Kidney (tissue), 14 donors: ENCODE measurements around the gene HOXA13. TPM values are rescaled to one million over a fixed set of nuclear protein-coding genes. Genes with fewer than 3 reads are reported as not detected.

Experiments
- DNase-seq, 5 donors: peaks; one replicate each; pipeline ENCODE4 v3.0.0-alpha.2; 2013 to 2020
- FAIRE-seq: peaks from 2 replicates; lab custom pipeline; 2012; peaks lifted over from hg19 to GRCh38; lab: Jason Lieb, UNC
- H3K27ac ChIP-seq, 2 donors: one replicate each; pipeline ENCODE4 v1.7.0; 2013; ENCODE audit warnings: low read depth in 2 of 2, low read length in 2 of 2, inconsistent platforms in 1 of 2
- H3K27me3 ChIP-seq: one replicate; pipeline ENCODE4 v1.7.1; 2013; ENCODE audit warnings: low read length, inconsistent platforms; ENCODE audit not compliant: control insufficient read depth, insufficient read depth
- H3K36me3 ChIP-seq, 3 donors: one replicate each; pipeline versions ENCODE4 v1.7.0 to v1.7.1; 2013; ENCODE audit warnings: low read length in 3 of 3, control low read depth in 1 of 3, inconsistent platforms in 1 of 3; ENCODE audit not compliant: insufficient read depth in 3 of 3, control insufficient read depth in 2 of 3
- H3K4me1 ChIP-seq, 3 donors: one replicate each; pipeline versions ENCODE4 v1.7.0 to v1.7.1; 2013; ENCODE audit warnings: low read length in 3 of 3, inconsistent platforms in 1 of 3, low read depth in 1 of 3; ENCODE audit not compliant: control insufficient read depth in 2 of 3, insufficient read depth in 2 of 3
- H3K4me3 ChIP-seq, 3 donors: one replicate each; pipeline versions ENCODE4 v1.7.0 to v1.8.1; 2013; ENCODE audit warnings: low read length in 3 of 3, control low read depth in 1 of 3, inconsistent platforms in 1 of 3
- H3K9ac ChIP-seq, 3 donors: one replicate each; pipeline versions ENCODE4 v1.7.0 to v1.7.1; 2013; ENCODE audit warnings: low read length in 3 of 3, control low read depth in 1 of 3, inconsistent platforms in 1 of 3
- H3K9me3 ChIP-seq, 3 donors: one replicate each; pipeline versions ENCODE4 v1.7.0 to v1.7.1; 2013; ENCODE audit warnings: low read length in 3 of 3, control low read depth in 1 of 3, inconsistent platforms in 1 of 3; ENCODE audit not compliant: control insufficient read depth in 2 of 3, insufficient read depth in 1 of 3
- CTCF ChIP-seq: IDR thresholded peaks from 3 replicates; pipeline ENCODE4 v1.5.1; 2012; ENCODE audit warnings: mild to moderate bottlenecking, moderate library complexity, borderline replicate concordance; ENCODE audit not compliant: insufficient read depth; ENCODE audit errors: extremely low read depth
- intact Hi-C: fragments of 100-400 bp; cut with DNase I; formaldehyde crosslinking; loops from one replicate; pipeline ENCODE4 v1.11.1; 2022
- polyA plus RNA-seq: library from polyadenylated mRNA; stranded (reverse); fragments of 350-450 nt; fragmentation: Illumina TruSeq; extraction: RNeasy Lipid Tissue Mini Kit (QIAGEN cat#74804); gene quantifications from one replicate; pipeline ENCODE4 v1.2.3, GENCODE V29; 2014; ENCODE audit warnings: low read depth, low replicate concordance; ENCODE audit not compliant: insufficient read depth
- total RNA-seq: library from RNA; stranded (reverse); fragmentation: NEBNext Ultra II Directional; extraction: Animal tissue kit (Norgen Biotek cat#: 25700); gene quantifications from one replicate; pipeline ENCODE4 v1.2.1, GENCODE V29; 2021
- donor health status: control.
- donor health status: control.
- donor health status: control.
- donor health status: control.
- donor health status: control.
- donor health status: DM: yes; HTN: yes; CAD: no.
- donor health status: Normal renal cell carcinoma (clear cell type).

The HOXA13 gene
- total and polyA plus RNA-seq, 2 donors from 2014 or later, result 0.17 to 0.44 TPM

GRCh38 chr7:27179503-27180430 lies 20.1 kb downstream of the HOXA13 start:
- DNase-seq, result peak; percentile 93 to 97 (median 95)
- H3K4me3 ChIP-seq, result peak overlapping the region; percentile 67 to 86 (median 68)

DNA sequence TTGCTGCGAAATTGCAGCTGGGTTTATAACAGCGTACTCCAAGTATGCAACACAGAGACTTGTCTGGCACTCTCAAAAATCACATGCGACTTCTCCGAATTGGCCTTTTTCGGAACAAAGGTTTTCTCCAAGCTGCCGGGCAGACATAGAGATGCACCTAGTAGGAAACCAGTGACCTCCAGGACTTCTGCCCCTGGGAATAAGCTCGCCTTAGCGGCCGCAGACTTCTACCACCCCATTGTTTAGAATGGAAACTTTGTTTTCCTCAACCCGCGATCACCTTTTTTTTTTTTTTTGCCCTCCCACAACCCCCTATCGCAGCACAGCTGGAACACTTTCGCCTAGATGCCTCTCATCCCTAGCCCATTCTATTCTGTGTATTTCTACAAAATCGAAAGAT lies 20.9 kb downstream of the HOXA13 start:
- intact Hi-C loops, result loop anchor here (10.0 kb wide), 1 partner anchor 1324 kb away; no protein-coding TSS in a partner anchor
- peak overlapping the region; percentile 67 to 86 (median 68) for H3K4me3 ChIP-seq
- DNase-seq, result peak in 2 of 5 donors; percentile 31 to 42

More at GRCh38 chr7:27179503-27180430, 20.1 kb downstream of the HOXA13 start:
- Histone ChIP-seq H3K9ac (peak overlapping the region; percentile 56 to 74 (median 63)), H3K27me3 (no peaks in the 10 kb centered on the region), H3K9me3 (no peaks in the 10 kb centered on the region), H3K36me3 (no peaks in the 10 kb centered on the region), H3K4me1 (peaks cover 0 to 4% (median 0%) of the 10 kb centered on the region in 3 donors), H3K27ac (peak overlapping the region; percentile 60 to 94)
- FAIRE-seq, result no peak
- intact Hi-C loops, result loop anchor here (10.0 kb wide), 1 partner anchor 1325 kb away; no protein-coding TSS in a partner anchor
- peak; percentile 75 for TF ChIP-seq CTCF

GRCh38 chr7:27178366-27178765 lies 21.5 kb downstream of the HOXA13 start:
- Histone ChIP-seq H3K9ac (peak overlapping the region; percentile 34 to 63 (median 56)), H3K4me3 (peak overlapping the region; percentile 49 to 86 (median 67)), H3K27me3 (no peaks in the 10 kb centered on the region), H3K36me3 (no peaks in the 10 kb centered on the region), H3K27ac (peak overlapping the region; percentile 7 to 78), H3K9me3 (no peaks in the 10 kb centered on the region), H3K4me1 (peaks cover 0 to 4% (median 0%) of the 10 kb centered on the region in 3 donors)
- intact Hi-C loops, result loop anchor here (10.0 kb wide), 1 partner anchor 1324 kb away; no protein-coding TSS in a partner anchor
- DNase-seq (peak in 2 of 5 donors; percentile 40 to 44), FAIRE-seq (no peak)
- no peak for TF ChIP-seq CTCF

More for the DNA sequence above, 20.9 kb downstream of the HOXA13 start:
- Histone ChIP-seq H3K9me3 (no peaks in the 10 kb centered on the region), H3K4me1 (peaks cover 0 to 4% (median 0%) of the 10 kb centered on the region in 3 donors), H3K27ac (peak overlapping the region; percentile 60 to 94), H3K27me3 (no peaks in the 10 kb centered on the region), H3K36me3 (no peaks in the 10 kb centered on the region), H3K9ac (peak overlapping the region; percentile 56 to 74 (median 63))
- no peak for TF ChIP-seq CTCF
- FAIRE-seq, result no peak
